PFSK-1 (cell line): ENCODE results near the gene LAMA3.

Experiments
- POLR2AphosphoS5 ChIP-seq: IDR thresholded peaks from 2 replicates; pipeline ENCODE4 v1.6.1; 2012; ENCODE audit warnings: low read depth, mild to moderate bottlenecking, control low read depth, low read length, moderate library complexity
- REST ChIP-seq, 2 experiments: IDR thresholded peaks; 2 replicates each; pipeline versions ENCODE4 v1.6.1 to v1.8.0; 2011 to 2012; ENCODE audit warnings: low read depth in 2 of 2, low read length in 2 of 2, control low read depth in 1 of 2, inconsistent platforms in 1 of 2, mild to moderate bottlenecking in 1 of 2, moderate library complexity in 1 of 2; ENCODE audit not compliant: insufficient read depth in 1 of 2
- TAF1 ChIP-seq: IDR thresholded peaks from 2 replicates; pipeline ENCODE4 v1.6.1; 2012; ENCODE audit warnings: low read length, control low read depth, borderline replicate concordance; ENCODE audit not compliant: insufficient read depth

GRCh38 chr18:23810396-23810795 is 121.1 kb downstream of the LAMA3 start:
- no peak for TF ChIP-seq POLR2AphosphoS5
- no peak for TF ChIP-seq TAF1
- TF ChIP-seq REST (IDR thresholded peaks at IDR 0.05; ENCODE audit: insufficient read depth in 1 of 2, low read depth in 2 of 2, low read length in 2 of 2) = no peak
